ENCODE data around the gene CALN1.
"Not testable (repeated sequence)": the region's sequence is repeated elsewhere in the genome, so short reads cannot be mapped to it uniquely, and the experiment has no call there.

The CALN1 gene

DNA sequence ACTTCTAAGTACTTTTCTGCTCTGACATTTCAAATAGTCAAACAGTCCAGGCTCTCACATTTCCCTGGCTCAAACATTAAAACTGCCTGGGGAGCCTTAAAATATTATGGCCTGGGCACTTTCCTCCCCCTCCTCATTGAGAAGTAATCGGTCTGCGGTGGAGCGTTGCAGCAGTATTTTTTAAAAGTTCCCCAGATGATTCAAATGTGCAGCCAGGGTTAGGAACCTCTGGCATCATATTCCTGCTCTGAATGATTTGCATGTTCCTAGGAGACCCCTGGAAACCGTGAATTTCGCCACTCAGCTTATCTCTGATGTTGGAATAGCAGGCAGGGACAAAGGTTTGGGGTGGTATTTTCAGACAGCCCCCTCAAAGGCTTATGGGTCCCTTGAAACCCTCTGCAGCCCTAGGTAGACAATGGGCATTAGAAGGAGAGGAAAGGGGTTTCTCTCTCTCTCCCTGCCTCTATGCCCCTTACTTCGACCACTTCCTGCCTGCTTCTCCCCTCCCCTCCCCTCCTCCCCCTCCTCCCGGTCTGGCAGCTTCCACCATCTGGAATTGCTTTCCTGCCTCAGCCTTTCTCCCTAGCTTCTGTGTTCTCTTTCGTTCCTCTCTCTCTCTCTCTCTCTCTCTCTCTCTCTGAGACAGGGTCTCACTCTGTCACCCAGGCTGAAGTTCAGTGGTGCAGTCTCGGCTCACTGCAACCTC is 658.0 kb downstream of the CALN1 start:
- no peak for DNase-seq (ENCODE audit: low read depth in 1 of 2, low spot score in 1 of 2)

- DNase-seq (ENCODE audit: low read depth in 1 of 2, low spot score in 1 of 2), result no peak
Observed at GRCh38 chr7:71753236-71753635, 658.9 kb downstream of the CALN1 start.

DNA sequence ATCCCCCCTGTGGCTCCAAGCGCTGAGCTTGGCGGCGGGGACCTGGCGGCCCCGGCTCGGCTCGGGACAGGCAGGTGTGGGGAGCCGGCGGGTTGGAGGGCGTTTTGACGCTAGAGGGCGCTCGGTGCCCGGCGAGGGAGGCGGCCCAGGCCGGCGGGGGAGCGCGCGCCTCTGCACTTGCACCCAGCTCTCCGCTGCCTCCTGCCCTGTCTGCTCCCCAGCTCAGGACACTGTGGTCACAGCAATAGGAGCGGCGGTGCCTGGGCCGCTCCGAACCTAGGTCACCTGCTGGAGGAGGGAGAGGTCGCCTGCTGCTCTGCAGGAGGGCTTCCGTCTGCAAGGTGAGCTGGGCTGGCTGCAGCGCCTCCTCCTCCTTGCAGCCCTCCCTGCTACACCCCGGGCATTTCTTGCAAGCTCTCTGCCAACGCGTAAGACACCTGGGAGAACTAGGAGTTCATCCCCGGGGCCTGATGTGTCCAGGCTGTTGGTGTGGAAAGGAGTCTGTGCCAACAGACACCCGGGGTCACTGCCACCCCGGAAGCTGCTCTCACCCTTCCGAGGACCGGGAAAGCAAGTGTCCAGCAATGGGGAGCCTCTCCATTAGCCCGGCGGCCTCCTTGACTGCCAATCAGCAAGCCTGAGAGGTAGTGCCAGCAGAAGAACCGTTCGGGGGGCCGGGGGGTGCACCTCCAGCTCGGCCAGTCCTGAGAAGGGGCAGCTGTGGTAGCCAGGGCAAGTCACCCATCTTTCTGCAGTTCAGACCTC is 659.8 kb downstream of the CALN1 start:
- peak in 1 of 2 donors; percentile 4 for DNase-seq (ENCODE audit: low read depth in 1 of 2, low spot score in 1 of 2)

GRCh38 chr7:71750290-71750689 is 661.8 kb downstream of the CALN1 start:
- DNase-seq (ENCODE audit: low read depth in 1 of 2, low spot score in 1 of 2), result no peak

DNA sequence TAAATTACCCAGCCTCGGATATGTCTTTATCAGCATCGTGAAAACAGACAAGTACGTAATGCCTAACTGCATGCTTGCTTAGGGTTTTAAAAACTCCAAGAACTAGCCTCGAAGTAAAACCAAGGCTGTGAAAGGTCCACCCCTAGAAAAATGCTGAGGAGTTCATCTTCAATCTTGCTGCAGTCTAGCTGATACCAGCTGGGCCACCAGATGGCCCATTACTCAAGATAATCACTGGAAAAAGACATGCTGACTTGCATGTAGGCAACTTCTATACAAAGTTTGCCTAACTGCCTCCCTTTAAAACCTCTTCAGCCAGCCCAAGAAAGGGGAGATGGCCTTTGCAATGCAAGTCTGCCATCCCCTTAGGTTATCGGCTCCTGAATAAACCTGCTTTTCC is 666.1 kb downstream of the CALN1 start:
- DNase-seq (ENCODE audit: low read depth in 1 of 2, low spot score in 1 of 2), result no peak

DNA sequence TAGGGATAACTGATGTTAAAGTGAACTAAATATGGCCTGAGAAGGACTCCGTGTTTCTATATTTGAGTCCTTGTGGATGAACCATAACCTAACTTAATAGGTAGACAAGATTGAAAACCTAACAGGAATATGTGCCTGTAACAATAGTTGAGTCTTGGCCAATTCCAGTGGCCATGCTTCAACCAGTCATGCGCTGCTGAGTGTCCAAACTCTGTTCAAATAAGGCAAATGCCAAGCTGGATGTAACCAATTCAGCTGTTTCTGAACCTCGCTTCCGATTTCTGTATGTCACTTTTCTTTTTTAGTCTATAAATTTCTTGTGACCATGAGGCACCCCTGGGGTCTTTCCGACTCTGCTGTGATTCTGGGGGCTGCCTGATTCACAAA is 672.0 kb downstream of the CALN1 start:
- DNase-seq (ENCODE audit: low read depth in 1 of 2, low spot score in 1 of 2), result no peak

DNA sequence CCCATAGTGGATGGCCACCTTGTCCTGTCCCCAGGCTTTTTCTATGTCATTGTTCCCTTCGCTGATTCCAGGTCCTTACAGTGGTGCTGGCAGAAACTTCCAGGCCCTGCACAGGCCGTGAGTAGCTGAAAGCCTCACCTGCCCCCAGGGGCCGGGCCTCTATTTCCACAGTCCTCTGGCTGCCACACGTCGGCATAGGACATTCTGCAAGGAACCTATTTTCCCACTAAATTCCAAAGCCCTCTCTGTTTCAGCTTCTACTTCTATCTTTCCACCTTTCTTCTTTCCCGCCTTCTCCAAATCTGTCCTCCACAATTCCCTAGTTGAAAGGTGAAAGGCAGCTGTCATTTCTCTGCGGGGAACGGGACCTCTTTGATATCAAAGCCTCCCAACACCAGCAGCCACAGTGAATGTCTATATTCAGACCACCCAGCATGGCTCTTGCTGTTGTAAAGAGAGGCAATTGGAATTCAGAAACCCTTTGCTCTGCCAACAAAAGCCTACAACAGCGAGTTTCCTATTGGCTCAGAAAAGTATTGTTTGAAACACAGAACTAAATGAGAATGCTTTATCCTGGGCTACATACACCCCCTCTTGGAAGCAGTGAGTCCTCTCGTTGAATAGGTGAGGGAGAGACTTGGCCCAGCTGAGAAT is 672.5 kb downstream of the CALN1 start:
- no peak for DNase-seq (ENCODE audit: low read depth in 1 of 2, low spot score in 1 of 2)

DNA sequence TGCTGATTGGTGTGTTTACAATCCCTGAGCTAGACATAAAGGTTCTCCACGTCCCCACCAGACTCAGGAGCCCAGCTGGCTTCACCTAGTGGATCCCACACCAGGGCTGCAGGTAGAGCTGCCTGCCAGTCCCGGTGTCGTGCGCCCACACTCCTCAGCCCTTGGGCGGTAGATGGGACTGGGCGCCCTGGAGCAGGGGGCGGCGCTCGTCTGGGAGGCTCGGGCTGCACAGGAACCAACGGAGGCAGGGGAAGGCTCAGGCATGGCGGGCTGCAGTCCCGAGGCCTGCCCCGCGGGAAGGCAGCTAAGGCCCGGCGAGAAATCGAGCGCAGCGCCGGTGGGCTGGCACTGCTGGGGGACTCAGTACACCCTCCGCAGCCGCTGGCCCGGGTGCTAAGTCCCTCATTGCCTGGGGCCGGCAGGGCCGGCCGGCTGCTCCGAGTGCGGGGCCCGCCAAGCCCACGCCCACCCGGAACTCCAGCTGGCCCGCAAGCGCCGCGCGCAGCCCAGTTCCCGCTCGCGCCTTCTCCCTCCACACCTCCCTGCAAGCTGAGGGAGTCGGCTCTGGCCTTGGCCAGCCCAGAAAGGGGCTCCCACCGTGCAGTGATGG is 674.1 kb downstream of the CALN1 start:
- DNase-seq (ENCODE audit: low read depth in 1 of 2, low spot score in 1 of 2), result not testable (repeated sequence)

GRCh38 chr7:71735961-71736556 is 676.1 kb downstream of the CALN1 start:
- DNase-seq (ENCODE audit: low read depth in 1 of 2, low spot score in 1 of 2), result peak in 1 of 2 donors; percentile 31

DNA sequence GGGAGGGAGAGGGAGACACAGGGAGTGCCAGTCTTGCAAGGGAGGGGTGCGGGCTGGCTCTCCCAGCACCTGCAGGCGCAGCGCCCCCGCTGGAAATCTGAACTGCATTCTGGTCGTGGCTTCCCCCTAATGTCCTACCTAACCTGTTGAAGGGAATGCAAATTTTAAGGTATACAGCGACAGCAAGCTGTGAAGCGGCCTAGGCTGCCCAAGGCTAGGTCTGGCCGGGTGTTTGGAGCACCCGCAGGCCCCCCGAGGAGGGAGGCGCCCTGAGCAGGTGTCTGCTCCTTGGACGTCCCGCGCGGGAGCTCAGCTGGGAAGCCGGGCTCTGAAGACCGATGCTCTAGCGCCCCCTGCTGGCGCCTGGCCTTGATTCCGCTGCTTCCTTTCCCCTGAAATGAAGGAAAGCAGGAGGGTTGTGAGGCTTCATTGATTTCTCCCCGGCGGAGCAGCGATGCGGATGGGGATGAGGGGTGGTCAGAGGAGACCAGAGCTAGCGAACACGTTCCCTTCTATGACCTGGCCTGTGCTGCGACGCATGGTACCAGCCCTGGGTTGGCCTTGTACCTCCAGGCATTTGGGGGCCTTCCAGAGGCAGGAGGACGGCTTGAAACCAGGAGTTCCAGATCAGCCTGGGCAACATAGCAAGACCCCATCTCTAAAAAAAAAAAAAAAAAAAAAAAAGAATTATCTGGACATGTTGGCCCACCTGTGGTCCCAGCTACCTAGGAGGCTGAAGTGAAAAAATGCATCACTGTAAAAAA is 678.8 kb downstream of the CALN1 start:
- peak; percentile 26 to 55 for DNase-seq (ENCODE audit: low read depth in 1 of 2, low spot score in 1 of 2)

GRCh38 chr7:71731740-71732139 is 680.4 kb downstream of the CALN1 start:
- DNase-seq (ENCODE audit: low read depth in 1 of 2, low spot score in 1 of 2), result no peak

All from activated CD4-positive, alpha-beta T cell treated with anti-CD3 and anti-CD28 coated beads, Interleukin-2, amount 50 U/mL, for 24 hours (primary cell).